IPS-18c (cell line): ENCODE data around the gene KDSR.

Source experiments
- H3K4me3 ChIP-seq: 2 replicates; pipeline ENCODE4 v1.7.0; 2013; ENCODE audit warnings: low read depth, mild to moderate bottlenecking, low read length, moderate library complexity; ENCODE audit not compliant: insufficient read depth
- H3K9me3 ChIP-seq: one replicate; pipeline ENCODE4 v1.6.1; 2013; ENCODE audit warnings: mild to moderate bottlenecking, low read length, moderate library complexity; ENCODE audit not compliant: control insufficient read depth, insufficient read depth

KDSR gene

GRCh38 chr18:63367053-63367953 is at the start of gene KDSR:
KDSR (minus strand) TSS chr18:63367206; CDS start chr18:63367118, 88 bp downstream.
- no peaks in the 10 kb centered on the region for H3K9me3 ChIP-seq
- H3K4me3 ChIP-seq = peak within 1 kb of the TSS; percentile 91

- Histone ChIP-seq H3K9me3 (no peaks in the 10 kb centered on the region), H3K4me3 (no peak overlapping the region)
Observed at GRCh38 chr18:63412953-63413352, 45.9 kb upstream of the KDSR start.

GRCh38 chr18:63410792-63411191 is 43.8 kb upstream of the KDSR start:
- no peaks in the 10 kb centered on the region for H3K9me3 ChIP-seq
- H3K4me3 ChIP-seq = no peak overlapping the region

GRCh38 chr18:63409301-63409700 is 42.3 kb upstream of the KDSR start:
- no peak overlapping the region for H3K4me3 ChIP-seq

GRCh38 chr18:63407734-63408133 is 40.7 kb upstream of the KDSR start:
- H3K4me3 ChIP-seq = no peak overlapping the region
- H3K9me3 ChIP-seq = no peaks in the 10 kb centered on the region

More at GRCh38 chr18:63409301-63409700, 42.3 kb upstream of the KDSR start:
- H3K9me3 ChIP-seq = no peaks in the 10 kb centered on the region

- Histone ChIP-seq H3K9me3 (no peaks in the 10 kb centered on the region), H3K4me3 (no peak overlapping the region)
Observed at GRCh38 chr18:63405986-63406385, 39.0 kb upstream of the KDSR start.

- H3K9me3 ChIP-seq = no peaks in the 10 kb centered on the region
- no peak overlapping the region for H3K4me3 ChIP-seq
Observed at GRCh38 chr18:63402246-63403162, 35.5 kb upstream of the KDSR start.

GRCh38 chr18:63399300-63399699 is 32.3 kb upstream of the KDSR start:
- no peaks in the 10 kb centered on the region for H3K9me3 ChIP-seq
- H3K4me3 ChIP-seq = no peak overlapping the region

- Histone ChIP-seq H3K4me3 (no peak overlapping the region), H3K9me3 (no peaks in the 10 kb centered on the region)
Observed at GRCh38 chr18:63397349-63397748, 30.3 kb upstream of the KDSR start.

- H3K9me3 ChIP-seq = no peaks in the 10 kb centered on the region
- H3K4me3 ChIP-seq = no peak overlapping the region
Observed at GRCh38 chr18:63395503-63395902, 28.5 kb upstream of the KDSR start.

GRCh38 chr18:63394954-63395353 is 27.9 kb upstream of the KDSR start:
- Histone ChIP-seq H3K4me3 (no peak overlapping the region), H3K9me3 (no peaks in the 10 kb centered on the region)

- Histone ChIP-seq H3K9me3 (no peaks in the 10 kb centered on the region), H3K4me3 (no peak overlapping the region)
Observed at GRCh38 chr18:63387861-63388260, 20.9 kb upstream of the KDSR start.

GRCh38 chr18:63382843-63383242 is 15.8 kb upstream of the KDSR start:
- no peak overlapping the region for H3K4me3 ChIP-seq
- H3K9me3 ChIP-seq = no peaks in the 10 kb centered on the region

GRCh38 chr18:63379639-63379962 is 12.6 kb upstream of the KDSR start:
- no peaks in the 10 kb centered on the region for H3K9me3 ChIP-seq
- no peak overlapping the region for H3K4me3 ChIP-seq

GRCh38 chr18:63378919-63379638 is 12.1 kb upstream of the KDSR start:
- Histone ChIP-seq H3K4me3 (no peak overlapping the region), H3K9me3 (no peaks in the 10 kb centered on the region)

GRCh38 chr18:63377275-63377980 is 10.4 kb upstream of the KDSR start:
- Histone ChIP-seq H3K9me3 (peaks cover 2% of the 10 kb centered on the region), H3K4me3 (no peak overlapping the region)

- H3K9me3 ChIP-seq = peaks cover 2% of the 10 kb centered on the region
Observed at GRCh38 chr18:63376538-63376937, 9.5 kb upstream of the KDSR start.

More at GRCh38 chr18:63376538-63376937, 9.5 kb upstream of the KDSR start:
- H3K4me3 ChIP-seq = no peak overlapping the region
